ENCODE data around the gene HHAT.
"Not testable (repeated sequence)": the region's sequence is repeated elsewhere in the genome, so short reads cannot be mapped to it uniquely, and the experiment has no call there.

HHAT gene

GRCh38 chr1:210332233-210332632, 3.5 kb downstream of the HHAT start:
- peak overlapping the region; percentile 75 for H3K27ac Mint-ChIP-seq
- ATAC-seq (peak; percentile 7), DNase-seq (no peak)
- no peak overlapping the region for H3K4me3 Mint-ChIP-seq
- H3K36me3 Mint-ChIP-seq (ENCODE audit: low read depth), result no peaks in the 10 kb centered on the region
- no peaks in the 10 kb centered on the region for H3K27me3 Mint-ChIP-seq
- H3K9me3 Mint-ChIP-seq, result no peaks in the 10 kb centered on the region
- peaks cover 46% of the 10 kb centered on the region for H3K4me1 Mint-ChIP-seq

GRCh38 chr1:210332719-210333398, 4.2 kb downstream of the HHAT start:
- H3K4me3 Mint-ChIP-seq, result no peak overlapping the region
- H3K4me1 Mint-ChIP-seq, result peaks cover 48% of the 10 kb centered on the region
- no peaks in the 10 kb centered on the region for H3K27me3 Mint-ChIP-seq
- no peaks in the 10 kb centered on the region for H3K9me3 Mint-ChIP-seq
- H3K36me3 Mint-ChIP-seq (ENCODE audit: low read depth), result no peaks in the 10 kb centered on the region
- ATAC-seq (peak; percentile 71), DNase-seq (peak; percentile 54)
- H3K27ac Mint-ChIP-seq, result peak overlapping the region; percentile 75

GRCh38 chr1:210335001-210335400, 6.3 kb downstream of the HHAT start:
- Mint-ChIP-seq H3K4me1 (peaks cover 30% of the 10 kb centered on the region), H3K4me3 (no peak overlapping the region), H3K27me3 (no peaks in the 10 kb centered on the region), H3K36me3 (ENCODE audit: low read depth) (no peaks in the 10 kb centered on the region), H3K27ac (no peak overlapping the region), H3K9me3 (no peaks in the 10 kb centered on the region)
- DNase-seq, result no peak
- no peak for ATAC-seq

- no peaks in the 10 kb centered on the region for H3K9me3 Mint-ChIP-seq
- no peaks in the 10 kb centered on the region for H3K27me3 Mint-ChIP-seq
- no peaks in the 10 kb centered on the region for H3K36me3 Mint-ChIP-seq (ENCODE audit: low read depth)
- no peak for ATAC-seq
- H3K27ac Mint-ChIP-seq, result no peak overlapping the region
- H3K4me3 Mint-ChIP-seq, result no peak overlapping the region
- H3K4me1 Mint-ChIP-seq, result peaks cover 28% of the 10 kb centered on the region
- no peak for DNase-seq
Measured at GRCh38 chr1:210336362-210336761, 7.7 kb downstream of the HHAT start.

- H3K4me1 Mint-ChIP-seq, result peaks cover 2% of the 10 kb centered on the region
- no peaks in the 10 kb centered on the region for H3K27me3 Mint-ChIP-seq
- no peaks in the 10 kb centered on the region for H3K36me3 Mint-ChIP-seq (ENCODE audit: low read depth)
- no peak overlapping the region for H3K4me3 Mint-ChIP-seq
- ATAC-seq (no peak), DNase-seq (no peak)
- H3K27ac Mint-ChIP-seq, result peak overlapping the region; percentile 83
- H3K9me3 Mint-ChIP-seq, result no peaks in the 10 kb centered on the region
Measured at GRCh38 chr1:210339500-210339899, 10.8 kb downstream of the HHAT start.

GRCh38 chr1:210340311-210340710, 11.6 kb downstream of the HHAT start:
- H3K9me3 Mint-ChIP-seq, result no peaks in the 10 kb centered on the region
- DNase-seq (no peak), ATAC-seq (peak; percentile 59)
- H3K27ac Mint-ChIP-seq, result peak overlapping the region; percentile 83
- no peaks in the 10 kb centered on the region for H3K36me3 Mint-ChIP-seq (ENCODE audit: low read depth)
- H3K27me3 Mint-ChIP-seq, result no peaks in the 10 kb centered on the region
- H3K4me1 Mint-ChIP-seq, result peaks cover 2% of the 10 kb centered on the region
- H3K4me3 Mint-ChIP-seq, result peak overlapping the region; percentile 39

GRCh38 chr1:210340841-210341240, 12.1 kb downstream of the HHAT start:
- Mint-ChIP-seq H3K27me3 (no peaks in the 10 kb centered on the region), H3K9me3 (no peaks in the 10 kb centered on the region), H3K27ac (peak overlapping the region; percentile 83), H3K4me3 (peak overlapping the region; percentile 39), H3K4me1 (peaks cover 2% of the 10 kb centered on the region), H3K36me3 (ENCODE audit: low read depth) (no peaks in the 10 kb centered on the region)
- DNase-seq (no peak), ATAC-seq (peak; percentile 44)

GRCh38 chr1:210342986-210343780, 14.5 kb downstream of the HHAT start:
- Mint-ChIP-seq H3K4me3 (no peak overlapping the region), H3K9me3 (no peaks in the 10 kb centered on the region), H3K36me3 (ENCODE audit: low read depth) (no peaks in the 10 kb centered on the region), H3K27me3 (no peaks in the 10 kb centered on the region), H3K4me1 (peaks cover 16% of the 10 kb centered on the region), H3K27ac (no peak overlapping the region)
- DNase-seq (no peak), ATAC-seq (peak; percentile 29)

- no peaks in the 10 kb centered on the region for H3K36me3 Mint-ChIP-seq (ENCODE audit: low read depth)
Measured at GRCh38 chr1:210344706-210345105, 16.0 kb downstream of the HHAT start.

GRCh38 chr1:210347112-210347511, 18.4 kb downstream of the HHAT start:
- peak overlapping the region; percentile 20 for H3K27ac Mint-ChIP-seq
- ATAC-seq, result peak; percentile 74
- DNase-seq, result peak; percentile 33

More at GRCh38 chr1:210344706-210345105, 16.0 kb downstream of the HHAT start:
- ATAC-seq (no peak), DNase-seq (no peak)
- no peak overlapping the region for H3K4me3 Mint-ChIP-seq
- H3K4me1 Mint-ChIP-seq, result peaks cover 16% of the 10 kb centered on the region
- no peak overlapping the region for H3K27ac Mint-ChIP-seq
- H3K27me3 Mint-ChIP-seq, result no peaks in the 10 kb centered on the region
- H3K9me3 Mint-ChIP-seq, result no peaks in the 10 kb centered on the region

GRCh38 chr1:210351496-210351895, 22.8 kb downstream of the HHAT start:
- Mint-ChIP-seq H3K4me1 (peaks cover 14% of the 10 kb centered on the region), H3K27me3 (no peaks in the 10 kb centered on the region), H3K4me3 (no peak overlapping the region), H3K36me3 (ENCODE audit: low read depth) (no peaks in the 10 kb centered on the region), H3K27ac (no peak overlapping the region), H3K9me3 (no peaks in the 10 kb centered on the region)
- DNase-seq (no peak), ATAC-seq (no peak)

More at GRCh38 chr1:210347112-210347511, 18.4 kb downstream of the HHAT start:
- Mint-ChIP-seq H3K27me3 (no peaks in the 10 kb centered on the region), H3K9me3 (no peaks in the 10 kb centered on the region), H3K4me3 (no peak overlapping the region), H3K4me1 (peaks cover 16% of the 10 kb centered on the region), H3K36me3 (ENCODE audit: low read depth) (no peaks in the 10 kb centered on the region)

GRCh38 chr1:210352575-210352974, 23.9 kb downstream of the HHAT start:
- Mint-ChIP-seq H3K4me1 (peaks cover 3% of the 10 kb centered on the region), H3K36me3 (ENCODE audit: low read depth) (no peaks in the 10 kb centered on the region), H3K27ac (no peak overlapping the region), H3K4me3 (no peak overlapping the region), H3K27me3 (no peaks in the 10 kb centered on the region), H3K9me3 (no peaks in the 10 kb centered on the region)
- DNase-seq, result no peak
- ATAC-seq, result no peak

- not testable (repeated sequence) for H3K4me1 Mint-ChIP-seq; H3K4me3 Mint-ChIP-seq; H3K27me3 Mint-ChIP-seq; DNase-seq; H3K27ac Mint-ChIP-seq; ATAC-seq; H3K36me3 Mint-ChIP-seq (ENCODE audit: low read depth); H3K9me3 Mint-ChIP-seq
Measured at GRCh38 chr1:210354305-210354704, 25.6 kb downstream of the HHAT start.

GRCh38 chr1:210358626-210359025, 29.9 kb downstream of the HHAT start:
- ATAC-seq (no peak), DNase-seq (no peak)
- Mint-ChIP-seq H3K4me1 (no peaks in the 10 kb centered on the region), H3K27ac (no peak overlapping the region), H3K36me3 (ENCODE audit: low read depth) (no peaks in the 10 kb centered on the region), H3K4me3 (no peak overlapping the region), H3K9me3 (no peaks in the 10 kb centered on the region), H3K27me3 (no peaks in the 10 kb centered on the region)

GRCh38 chr1:210359255-210359654, 30.6 kb downstream of the HHAT start:
- H3K36me3 Mint-ChIP-seq (ENCODE audit: low read depth), result no peaks in the 10 kb centered on the region
- no peaks in the 10 kb centered on the region for H3K4me1 Mint-ChIP-seq
- H3K27me3 Mint-ChIP-seq, result no peaks in the 10 kb centered on the region
- no peak for DNase-seq
- no peaks in the 10 kb centered on the region for H3K9me3 Mint-ChIP-seq
- no peak overlapping the region for H3K27ac Mint-ChIP-seq
- no peak for ATAC-seq
- H3K4me3 Mint-ChIP-seq, result no peak overlapping the region

Data from activated naive CD8-positive, alpha-beta T cell treated with anti-CD3 and anti-CD28 coated beads, Interleukin-2, amount 50 U/mL, for 24 hours (primary cell).